NCI-H2081 (cell line): Measurements from ENCODE around the gene IGF1.

Experiments used
- DNase-seq, 2 experiments: peaks; one replicate each; lab custom pipeline; 2025; lab: John Stamatoyannopoulos, UW

The IGF1 gene

GRCh38 chr12:102480406-102480805, at the start of gene IGF1:
Gene IGF1 (minus strand): TSS chr12:102480563. CDS start chr12:102480381, 182 bp downstream.
- no peak for DNase-seq

DNA sequence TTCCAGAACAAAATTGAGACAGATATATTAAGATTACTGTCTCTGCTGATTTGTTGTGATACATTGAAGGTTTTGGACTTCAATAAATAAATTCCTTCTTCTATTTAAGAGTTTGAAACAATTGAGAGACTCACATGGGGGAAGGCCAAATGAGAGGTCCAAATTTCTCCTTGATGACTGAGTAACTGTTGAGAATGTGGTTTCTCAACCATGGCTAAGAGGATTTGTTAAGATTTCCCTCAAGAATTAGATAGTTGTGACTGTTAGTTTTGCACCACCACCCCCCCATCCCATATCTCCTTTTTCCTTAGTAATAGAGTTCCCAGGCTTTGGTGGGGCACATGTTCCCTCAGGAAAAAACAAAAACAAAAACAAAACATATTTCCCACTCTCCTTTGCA, 47.7 kb upstream of the IGF1 start:
- no peak for DNase-seq

DNA sequence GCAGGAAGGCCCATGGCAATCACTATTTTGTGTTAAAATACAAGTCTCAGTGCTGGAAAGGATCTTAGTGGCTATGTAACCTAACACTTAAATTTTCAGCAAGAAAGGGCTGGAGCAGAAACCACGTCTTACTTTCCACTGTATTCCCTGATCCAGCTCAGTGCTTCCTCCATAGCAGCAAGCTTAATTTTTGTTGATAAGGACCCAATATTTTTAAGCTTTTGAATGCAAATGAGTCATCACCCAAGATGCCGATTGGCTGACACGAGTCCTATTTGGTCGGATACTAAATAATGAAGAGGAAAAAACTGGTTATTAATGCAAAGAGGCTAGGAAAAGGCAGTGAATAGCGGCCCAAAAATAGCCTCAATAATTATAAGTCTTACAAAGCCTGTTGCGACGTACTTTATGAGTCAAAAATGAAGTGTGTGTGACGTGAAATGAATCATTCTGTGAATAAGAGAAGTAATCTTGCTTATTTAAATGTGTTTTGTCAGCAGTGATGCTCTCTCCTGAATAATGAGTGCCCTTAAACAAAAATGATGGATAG, 46.9 kb upstream of the IGF1 start:
- no peak for DNase-seq

DNA sequence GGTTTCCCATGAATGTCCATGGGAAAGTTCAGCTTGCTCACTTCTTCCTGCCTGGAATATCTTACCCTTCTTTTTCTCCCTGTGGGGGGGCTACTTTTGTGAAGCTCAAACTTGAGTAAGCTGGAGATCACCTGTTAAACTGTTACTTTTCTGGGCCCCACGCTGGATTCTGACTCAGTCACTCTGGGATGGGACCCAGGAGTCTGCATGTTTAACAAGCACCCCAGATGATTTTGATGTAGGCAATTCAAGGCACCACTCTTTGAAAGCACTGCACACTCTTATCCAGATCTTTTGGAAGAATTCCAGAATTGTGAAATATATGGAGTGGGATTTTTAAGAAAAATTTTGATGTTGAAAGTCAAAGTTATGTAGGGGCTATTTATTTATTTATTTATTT, 46.3 kb upstream of the IGF1 start:
- no peak for DNase-seq

GRCh38 chr12:102522768-102523167, 42.4 kb upstream of the IGF1 start:
- DNase-seq = no peak

DNA sequence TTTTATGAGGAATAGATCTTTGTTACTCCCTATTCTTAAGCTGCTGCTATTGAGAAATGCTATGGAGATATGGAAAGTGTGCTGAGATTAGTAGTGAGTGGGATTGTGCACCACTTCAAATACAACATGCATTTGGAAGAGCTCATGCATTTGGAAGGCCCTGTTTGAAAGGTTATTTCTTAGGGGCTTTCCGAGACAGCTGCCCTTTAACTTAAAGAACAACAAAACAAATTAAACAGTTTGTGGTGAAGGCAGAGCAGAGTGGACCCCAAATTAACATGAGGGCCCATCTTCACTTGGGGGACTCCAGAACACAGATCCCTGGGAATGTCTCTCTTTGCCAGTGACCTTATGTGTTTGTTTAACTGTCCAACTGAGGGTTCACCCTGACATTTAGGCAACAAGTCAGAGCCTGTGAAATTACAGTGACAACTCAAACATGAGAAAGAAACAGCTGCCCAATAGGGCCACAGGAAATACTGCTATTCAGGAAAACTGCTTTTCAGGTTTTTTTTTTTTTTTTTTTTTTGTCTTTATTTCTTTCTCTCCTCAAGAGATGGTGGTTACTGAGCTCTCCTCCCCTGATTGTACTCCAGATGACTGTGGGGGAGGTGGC, 41.4 kb upstream of the IGF1 start:
- DNase-seq = no peak

- no peak for DNase-seq
These were observed 38.5 kb upstream of the IGF1 start for GRCh38 chr12:102518871-102519270.

DNA sequence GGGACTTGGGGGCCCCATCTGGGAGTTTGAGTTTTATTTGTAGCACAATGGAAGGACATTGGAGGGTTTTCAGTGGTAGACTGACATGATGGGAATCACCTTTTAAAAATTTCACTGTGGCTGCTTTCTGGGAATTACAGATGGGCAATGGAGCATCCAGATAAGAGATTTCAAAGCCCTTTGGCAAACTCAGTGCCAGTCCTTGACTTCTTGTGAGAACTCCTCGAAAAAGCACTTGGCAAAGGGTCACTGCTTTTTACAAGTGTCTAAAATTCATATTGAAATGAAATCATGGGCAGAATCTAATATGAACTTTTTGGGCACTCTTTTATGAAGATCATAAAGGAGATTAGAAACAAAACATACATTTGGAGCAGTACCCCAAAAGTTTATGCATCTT, 34.3 kb upstream of the IGF1 start:
- no peak for DNase-seq

DNA sequence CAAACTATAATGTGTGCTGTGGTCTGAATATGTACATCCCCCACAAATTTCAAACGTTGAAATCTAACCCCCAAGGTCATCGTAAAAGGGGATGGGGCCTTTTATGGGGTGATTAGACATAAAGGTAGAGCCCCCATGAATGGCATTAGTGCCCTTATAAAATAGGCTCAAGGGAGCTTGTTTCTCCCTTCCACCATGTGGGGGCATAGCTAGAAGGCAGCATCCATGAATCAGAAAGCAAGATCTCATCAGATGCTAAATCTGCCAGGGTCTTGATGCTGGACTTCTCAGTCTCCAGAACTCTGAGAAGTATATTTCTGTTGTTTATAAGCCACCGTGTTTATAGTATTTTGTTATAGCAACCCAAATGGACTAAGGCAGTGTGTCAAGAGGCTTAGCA, 33.4 kb upstream of the IGF1 start:
- DNase-seq = no peak

- no peak for DNase-seq
These were observed 32.9 kb upstream of the IGF1 start for GRCh38 chr12:102513272-102513671.

GRCh38 chr12:102512523-102512922, 32.2 kb upstream of the IGF1 start:
- no peak for DNase-seq

- no peak for DNase-seq
These were observed 31.2 kb upstream of the IGF1 start for GRCh38 chr12:102511575-102511974.

- DNase-seq = no peak
These were observed 30.1 kb upstream of the IGF1 start for GRCh38 chr12:102510463-102510862.

DNA sequence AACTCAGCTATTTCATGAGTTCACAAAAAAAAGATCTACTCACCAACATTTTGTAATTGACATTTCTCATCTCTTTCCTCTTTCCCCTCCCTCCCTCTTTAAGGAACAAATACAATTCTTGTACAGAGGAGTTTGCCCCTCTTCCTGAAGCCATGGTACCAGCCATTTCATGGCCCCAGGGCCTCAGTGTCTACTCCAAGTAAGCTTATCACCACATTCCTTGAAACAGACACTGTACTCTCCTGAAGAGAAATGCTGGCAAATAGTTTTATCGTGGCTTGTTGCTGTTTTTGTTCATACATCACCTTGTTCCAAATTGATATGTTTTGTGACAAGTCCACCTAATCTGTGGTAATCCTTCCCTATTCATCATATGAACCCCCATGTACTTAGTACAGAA, 29.7 kb upstream of the IGF1 start:
- DNase-seq = no peak

DNA sequence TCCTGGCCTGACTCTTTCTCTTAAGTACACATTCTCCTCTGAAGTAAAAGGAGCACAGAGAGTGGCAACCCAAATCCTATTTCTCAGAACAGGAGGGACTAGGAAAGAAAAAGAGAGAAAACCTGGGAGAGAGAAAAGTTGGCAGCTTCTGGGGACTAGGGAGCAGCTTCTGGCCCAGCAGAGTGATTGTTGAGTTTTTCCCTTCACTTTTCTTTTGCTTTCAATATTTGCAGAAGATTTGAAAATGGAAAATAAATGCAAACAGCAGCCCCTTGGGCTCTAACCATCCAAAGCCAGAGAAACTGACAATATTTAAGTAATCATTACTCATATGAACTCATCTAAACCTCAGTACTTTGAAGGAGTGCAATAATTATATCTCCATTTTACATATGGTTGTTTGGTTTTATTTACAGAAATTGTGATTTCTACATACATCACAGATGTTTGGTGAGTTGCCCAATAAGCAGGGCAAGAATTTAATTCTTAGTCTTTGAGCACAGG, 28.8 kb upstream of the IGF1 start:
- no peak for DNase-seq

DNA sequence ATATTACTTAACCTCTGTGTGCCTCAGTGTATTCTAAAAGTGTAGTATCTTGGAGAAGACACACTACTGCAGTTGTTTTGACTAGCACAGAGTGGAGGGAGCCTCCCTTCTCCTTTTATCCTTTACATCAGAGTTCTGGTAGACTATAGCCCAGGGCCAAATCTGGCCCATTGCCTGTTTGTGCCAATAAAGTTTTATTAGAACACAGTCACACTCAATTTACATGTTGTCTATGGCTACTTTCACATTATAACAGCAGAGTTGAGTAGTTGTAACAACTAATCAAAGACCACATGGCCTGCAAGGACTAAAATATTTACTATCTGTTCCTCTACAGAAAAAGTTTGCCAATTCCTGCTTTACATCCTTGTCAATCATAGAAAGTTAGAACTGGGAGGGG, 27.7 kb upstream of the IGF1 start:
- no peak for DNase-seq

GRCh38 chr12:102507301-102507700, 26.9 kb upstream of the IGF1 start:
- no peak for DNase-seq

- DNase-seq = no peak
These were observed 24.5 kb upstream of the IGF1 start for GRCh38 chr12:102504871-102505270.

DNA sequence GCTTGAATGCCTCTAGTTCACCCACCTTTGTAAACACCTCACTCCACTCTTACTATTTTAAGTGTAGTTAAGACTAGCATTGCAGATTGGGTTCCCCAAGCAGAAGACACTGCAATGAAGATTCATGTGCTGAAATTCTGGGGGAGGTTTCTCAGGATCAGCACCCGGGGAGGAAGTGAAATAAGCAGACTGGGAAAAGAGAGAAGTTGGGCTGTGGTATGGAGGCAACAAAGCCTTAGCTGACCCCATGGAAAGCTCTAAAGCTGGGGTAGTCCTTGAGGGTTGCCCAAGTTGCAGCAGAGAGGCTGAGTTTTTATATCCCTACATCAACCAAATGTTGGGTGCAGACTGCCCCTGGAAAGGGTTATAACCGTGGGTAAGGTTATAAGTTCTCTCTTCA, 23.9 kb upstream of the IGF1 start:
- no peak for DNase-seq

DNA sequence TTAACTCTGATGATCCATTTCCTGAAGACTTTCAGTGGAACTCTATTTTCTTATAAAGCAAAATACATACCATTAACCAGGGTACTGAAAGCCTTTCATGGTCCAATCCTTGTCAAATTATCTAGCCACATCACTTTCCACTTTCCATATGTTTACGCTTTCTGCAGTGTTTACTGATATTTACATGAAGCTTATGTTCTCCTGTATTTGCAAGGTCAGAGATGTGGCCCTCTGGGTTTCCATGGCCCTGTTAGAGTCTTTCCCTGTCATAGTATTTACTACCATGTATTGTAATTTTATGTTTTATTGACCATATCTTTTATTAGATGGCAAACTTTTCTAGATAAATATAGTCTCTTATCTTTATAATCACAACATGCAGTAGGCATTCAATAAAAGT, 23.5 kb upstream of the IGF1 start:
- DNase-seq = no peak

DNA sequence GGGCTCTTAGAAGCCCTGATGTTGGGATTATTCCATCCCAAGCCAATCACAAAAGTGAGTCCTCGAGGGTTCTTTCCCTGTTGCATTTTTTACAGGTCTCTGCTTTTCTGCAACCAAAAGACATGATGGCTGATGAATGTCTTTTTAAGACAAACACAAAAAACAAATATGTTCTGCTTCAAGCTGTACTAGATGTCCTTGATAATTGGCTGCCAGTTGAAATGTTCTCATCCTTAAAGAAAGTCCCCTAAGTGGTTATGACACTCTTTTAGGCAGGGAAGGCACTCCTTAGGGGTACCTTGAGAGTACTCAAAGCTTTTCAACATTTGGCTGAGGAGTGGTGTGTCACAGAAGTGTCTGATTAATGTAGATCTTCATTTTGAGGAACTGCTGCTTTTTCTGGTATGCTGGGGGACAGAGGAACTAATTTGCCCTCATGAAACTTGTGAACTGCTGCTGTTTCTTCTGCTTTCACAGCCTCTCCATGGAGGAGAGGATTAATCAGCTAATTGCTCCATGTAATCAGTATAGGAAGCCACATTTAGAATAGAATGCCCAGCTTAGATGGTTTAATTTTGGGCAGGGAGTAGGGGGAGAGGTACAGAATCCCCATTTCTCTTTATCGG, 22.8 kb upstream of the IGF1 start:
- no peak for DNase-seq

DNA sequence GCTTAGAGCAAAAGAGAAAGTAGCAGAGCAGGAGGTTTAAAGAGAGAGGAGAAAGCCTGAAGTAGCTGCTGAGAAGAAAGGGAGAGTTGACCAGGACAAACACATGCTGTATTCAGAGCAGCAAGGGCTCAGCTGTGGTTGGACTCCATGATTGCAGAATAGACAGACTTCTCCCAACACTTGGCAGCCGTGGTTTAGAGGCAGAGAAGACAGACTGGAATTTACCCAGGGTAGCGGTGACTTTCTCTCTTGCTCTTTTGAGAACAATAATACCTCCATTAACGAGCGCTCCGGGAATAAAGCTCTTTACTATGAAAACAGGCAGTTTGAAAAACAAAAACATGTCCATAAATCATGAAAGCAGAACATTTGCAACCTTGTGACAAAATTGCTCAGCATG, 21.4 kb upstream of the IGF1 start:
- no peak for DNase-seq

GRCh38 chr12:102498471-102498870, 18.1 kb upstream of the IGF1 start:
- no peak for DNase-seq

GRCh38 chr12:102497743-102498142, 17.4 kb upstream of the IGF1 start:
- DNase-seq = no peak
